H9 (cell line): ENCODE results near the gene PLEKHJ1. TPM values are rescaled to one million over a fixed set of nuclear protein-coding genes. Genes with fewer than 3 reads are reported as not detected.
A peak's percentile ranks its signal among the peaks of the same experiment; 100 is the strongest.

Source experiments
- DNase-seq: peaks from one replicate; pipeline ENCODE4 v3.0.0-alpha.2; 2017
- H2AFZ ChIP-seq: one replicate; pipeline ENCODE4 v1.6.1; 2013; ENCODE audit warnings: mild to moderate bottlenecking, low read length, control low read depth, moderate library complexity
- H2AK5ac ChIP-seq: 2 replicates; pipeline ENCODE4 v1.6.1; 2013; ENCODE audit warnings: low read length, control low read depth, mixed read lengths; ENCODE audit not compliant: insufficient read length
- H2BK120ac ChIP-seq: one replicate; pipeline ENCODE4 v1.6.1; 2013; ENCODE audit warnings: low read depth, mild to moderate bottlenecking, low read length, control low read depth, inconsistent platforms; ENCODE audit not compliant: poor library complexity, severe bottlenecking
- H2BK12ac ChIP-seq: 2 replicates; pipeline ENCODE4 v1.6.1; 2013; ENCODE audit warnings: low read length, control low read depth, mixed read lengths, low read depth; ENCODE audit not compliant: insufficient read length
- H2BK15ac ChIP-seq: 2 replicates; pipeline ENCODE4 v1.6.1; 2013; ENCODE audit warnings: low read depth, low read length, control low read depth
- H2BK20ac ChIP-seq: one replicate; pipeline ENCODE4 v1.6.1; 2013; ENCODE audit warnings: low read depth, mild to moderate bottlenecking, low read length, control low read depth, inconsistent platforms; ENCODE audit not compliant: poor library complexity, severe bottlenecking
- H2BK5ac ChIP-seq: 2 replicates; pipeline ENCODE4 v1.6.1; 2013; ENCODE audit warnings: low read length, control low read depth, mixed read lengths; ENCODE audit not compliant: insufficient read length
- H3K14ac ChIP-seq: 2 replicates; pipeline ENCODE4 v1.6.1; 2013; ENCODE audit warnings: low read length, control low read depth; ENCODE audit not compliant: insufficient read depth
- H3K18ac ChIP-seq: 2 replicates; pipeline ENCODE4 v1.6.1; 2013; ENCODE audit warnings: low read depth, mild to moderate bottlenecking, mixed read lengths, low read length, control low read depth; ENCODE audit not compliant: insufficient read length
- H3K23ac ChIP-seq: 2 replicates; pipeline ENCODE4 v1.6.1; 2013; ENCODE audit warnings: low read length, control low read depth, mixed read lengths, low read depth; ENCODE audit not compliant: insufficient read length
- H3K23me2 ChIP-seq: 2 replicates; pipeline ENCODE4 v1.6.1; 2013; ENCODE audit warnings: low read depth, mild to moderate bottlenecking, mixed read lengths, low read length, control low read depth; ENCODE audit not compliant: insufficient read length, poor library complexity, severe bottlenecking
- H3K27ac ChIP-seq: 2 replicates; pipeline ENCODE4 v1.5.1; 2013; ENCODE audit warnings: low read length, control low read depth, mixed read lengths, low read depth; ENCODE audit not compliant: insufficient read length
- H3K27me3 ChIP-seq: 2 replicates; pipeline ENCODE4 v1.6.1; 2013; ENCODE audit warnings: low read length, control low read depth, inconsistent platforms; ENCODE audit not compliant: insufficient read depth
- H3K4ac ChIP-seq: 2 replicates; pipeline ENCODE4 v1.6.1; 2013; ENCODE audit warnings: low read depth, mild to moderate bottlenecking, control low read depth, inconsistent platforms, low read length, moderate library complexity
- H3K4me1 ChIP-seq: 2 replicates; pipeline ENCODE4 v1.6.1; 2013; ENCODE audit warnings: low read length, control low read depth, inconsistent platforms; ENCODE audit not compliant: insufficient read depth
- H3K4me2 ChIP-seq: 2 replicates; pipeline ENCODE4 v1.6.1; 2013; ENCODE audit warnings: low read length, control low read depth, mixed read lengths; ENCODE audit not compliant: insufficient read length, insufficient read depth
- H3K56ac ChIP-seq: 2 replicates; pipeline ENCODE4 v1.6.1; 2013; ENCODE audit warnings: low read depth, mild to moderate bottlenecking, mixed read lengths, low read length, control low read depth; ENCODE audit not compliant: insufficient read length
- H3K79me1 ChIP-seq: 2 replicates; pipeline ENCODE4 v1.6.1; 2013; ENCODE audit warnings: low read depth, mild to moderate bottlenecking, moderate library complexity, low read length, control low read depth, inconsistent platforms; ENCODE audit not compliant: insufficient read depth, poor library complexity, severe bottlenecking
- H3K79me2 ChIP-seq: 2 replicates; pipeline ENCODE4 v1.6.1; 2013; ENCODE audit warnings: low read length, control low read depth, inconsistent platforms; ENCODE audit not compliant: insufficient read depth
- H3K9ac ChIP-seq: 2 replicates; pipeline ENCODE4 v1.6.1; 2013; ENCODE audit warnings: low read length, control low read depth, mixed read lengths; ENCODE audit not compliant: insufficient read length; ENCODE audit errors: extremely low read depth
- H3K9me3 ChIP-seq: one replicate; pipeline ENCODE4 v1.6.1; 2013; ENCODE audit warnings: low read depth, low read length, inconsistent platforms; ENCODE audit not compliant: control insufficient read depth
- H3T11ph ChIP-seq: one replicate; pipeline ENCODE4 v1.6.1; 2013; ENCODE audit warnings: mild to moderate bottlenecking, low read length, control low read depth, inconsistent platforms
- H4K20me1 ChIP-seq: one replicate; pipeline ENCODE4 v1.6.1; 2013; ENCODE audit not compliant: control insufficient read depth, insufficient read length, insufficient read depth
- H4K5ac ChIP-seq: 2 replicates; pipeline ENCODE4 v1.6.1; 2013; ENCODE audit warnings: low read depth, mild to moderate bottlenecking, mixed read lengths, low read length, control low read depth; ENCODE audit not compliant: insufficient read length
- H4K8ac ChIP-seq: replicated peaks from 2 replicates; pipeline ENCODE4 v1.6.1; 2013; ENCODE audit warnings: low read length, control low read depth, mixed read lengths, low read depth; ENCODE audit not compliant: insufficient read length
- H4K91ac ChIP-seq: 2 replicates; pipeline ENCODE4 v1.6.1; 2013; ENCODE audit warnings: low read depth, mild to moderate bottlenecking, moderate library complexity, mixed read lengths, low read length, control low read depth; ENCODE audit not compliant: insufficient read length
- H3K27ac Mint-ChIP-seq, 3 experiments: 2 replicates in 2 of 3; 3 replicates in 1 of 3; pipeline ENCODE4 v1.8.0; 2020 to 2021; ENCODE audit warnings: mixed read lengths in 3 of 3, mild to moderate bottlenecking in 1 of 3, moderate library complexity in 1 of 3
- H3K27me3 Mint-ChIP-seq: 2 replicates; pipeline ENCODE4 v1.8.0; 2021; ENCODE audit warnings: low read depth, mild to moderate bottlenecking, moderate library complexity, mixed read lengths
- H3K36me3 Mint-ChIP-seq, 3 experiments: 2 replicates in 2 of 3; 3 replicates in 1 of 3; pipeline ENCODE4 v1.8.0; 2020 to 2021; ENCODE audit warnings: low read depth in 3 of 3, mixed read lengths in 3 of 3; ENCODE audit not compliant: insufficient read depth in 1 of 3
- H3K4me1 Mint-ChIP-seq, 2 experiments: 2 replicates each; pipeline ENCODE4 v1.8.0; 2020; ENCODE audit warnings: mixed read lengths in 2 of 2
- H3K4me3 Mint-ChIP-seq, 2 experiments: 2 replicates in 1 of 2; 3 replicates in 1 of 2; pipeline ENCODE4 v1.8.0; 2020 to 2021; ENCODE audit warnings: mild to moderate bottlenecking in 2 of 2, mixed read lengths in 2 of 2, moderate library complexity in 1 of 2
- H3K9me3 Mint-ChIP-seq, 2 experiments: 2 replicates in 1 of 2; 3 replicates in 1 of 2; pipeline ENCODE4 v1.8.0; 2020; ENCODE audit warnings: mild to moderate bottlenecking in 2 of 2, mixed read lengths in 2 of 2, moderate library complexity in 1 of 2
- WGBS: extraction: QIAGEN DNeasy Blood & Tissue Kit; methylation state at CpG from one replicate; pipeline ENCODE4 v1.1.7; 2013; ENCODE audit warnings: missing lambda C conversion rate, low lambda C conversion rate, mixed read lengths; ENCODE audit not compliant: insufficient read length; ENCODE audit errors: extremely low coverage; 5-methylcytosine and 5-hydroxymethylcytosine counted together
- total RNA-seq: library from RNA; stranded (reverse); gene quantifications from 2 replicates; pipeline ENCODE4 v1.2.1, GENCODE V29; 2021
- TF ChIP-seq, protein P1 (sequence below): fragments of 200-600 bp; sonication (generic); conservative IDR thresholded peaks from 3 replicates; pipeline ENCODE4 v1.8.0; 2021; ENCODE audit warnings: antibody characterized with exemption, mild to moderate bottlenecking

PLEKHJ1 gene
- total RNA-seq, 1 experiment from 2014 or later = 139 TPM

DNA sequence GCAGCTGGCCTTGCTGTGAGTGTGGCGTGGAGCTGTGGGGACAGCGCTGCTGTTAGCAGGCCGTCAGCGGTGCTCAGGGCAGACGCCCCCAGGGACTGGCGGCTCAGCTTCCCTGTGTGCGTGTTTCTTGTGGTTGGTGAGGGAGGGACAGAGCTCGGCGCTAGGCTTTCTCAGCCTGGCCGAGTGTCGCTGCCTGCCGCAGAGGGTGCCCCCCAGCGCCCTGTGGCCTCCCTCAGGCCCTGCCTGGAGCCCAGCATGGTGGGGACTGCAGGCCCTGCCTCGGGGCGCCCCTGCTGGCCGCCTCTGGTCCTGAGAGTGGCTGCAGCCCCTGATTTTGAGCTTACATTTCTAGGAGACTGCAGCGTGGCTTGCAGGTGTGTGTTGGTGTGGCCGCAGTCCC is 36.9 kb downstream of the PLEKHJ1 start:
- Histone ChIP-seq H3K9ac (no peak overlapping the region), H2BK15ac (no peak overlapping the region), H3K27ac (no peak overlapping the region), H3K9me3 (no peaks in the 10 kb centered on the region), H3K4ac (no peak overlapping the region), H2AFZ (no peak overlapping the region), H3K4me1 (no peaks in the 10 kb centered on the region), H3K4me2 (no peak overlapping the region), H3K23me2 (no peaks in the 10 kb centered on the region), H4K91ac (no peak overlapping the region), H2BK120ac (no peak overlapping the region), H3K23ac (no peak overlapping the region), H3K56ac (no peak overlapping the region), H2BK12ac (no peak overlapping the region), H4K5ac (no peak overlapping the region), H4K8ac (no peak overlapping the region), H3K79me1 (no peaks in the 10 kb centered on the region), H4K20me1 (peaks cover 5% of the 10 kb centered on the region), H3K18ac (no peak overlapping the region), H2AK5ac (no peak overlapping the region), H2BK5ac (no peak overlapping the region), H3K79me2 (peaks cover 2% of the 10 kb centered on the region; the same call in 1 of the 2 replicates), H3K14ac (no peak overlapping the region; the same call in 1 of the 2 replicates), H3K27me3 (no peaks in the 10 kb centered on the region), H2BK20ac (no peak overlapping the region), H3T11ph (no peak overlapping the region)
- Mint-ChIP-seq H3K27me3 (no peaks in the 10 kb centered on the region; the same call in 1 of the 2 replicates), H3K27ac (peak overlapping the region; percentile 71 to 90 (median 89); a peak in 6 of 7 replicates), H3K4me3 (peak overlapping the region in 1 of 2 experiments; percentile 20; a peak in 1 of 5 replicates), H3K9me3 (peaks cover 0 to 8% of the 10 kb centered on the region in 2 experiments; a peak in 1 of 5 replicates), H3K4me1 (peaks cover 3 to 6% of the 10 kb centered on the region in 2 experiments; a peak in 3 of 4 replicates), H3K36me3 (peaks cover 14 to 33% (median 33%) of the 10 kb centered on the region in 3 experiments)
- WGBS = no CpG with 5 or more reads among the region's 18 CpGs
- peak; percentile 80 for DNase-seq
- TF ChIP-seq, protein P1, sequence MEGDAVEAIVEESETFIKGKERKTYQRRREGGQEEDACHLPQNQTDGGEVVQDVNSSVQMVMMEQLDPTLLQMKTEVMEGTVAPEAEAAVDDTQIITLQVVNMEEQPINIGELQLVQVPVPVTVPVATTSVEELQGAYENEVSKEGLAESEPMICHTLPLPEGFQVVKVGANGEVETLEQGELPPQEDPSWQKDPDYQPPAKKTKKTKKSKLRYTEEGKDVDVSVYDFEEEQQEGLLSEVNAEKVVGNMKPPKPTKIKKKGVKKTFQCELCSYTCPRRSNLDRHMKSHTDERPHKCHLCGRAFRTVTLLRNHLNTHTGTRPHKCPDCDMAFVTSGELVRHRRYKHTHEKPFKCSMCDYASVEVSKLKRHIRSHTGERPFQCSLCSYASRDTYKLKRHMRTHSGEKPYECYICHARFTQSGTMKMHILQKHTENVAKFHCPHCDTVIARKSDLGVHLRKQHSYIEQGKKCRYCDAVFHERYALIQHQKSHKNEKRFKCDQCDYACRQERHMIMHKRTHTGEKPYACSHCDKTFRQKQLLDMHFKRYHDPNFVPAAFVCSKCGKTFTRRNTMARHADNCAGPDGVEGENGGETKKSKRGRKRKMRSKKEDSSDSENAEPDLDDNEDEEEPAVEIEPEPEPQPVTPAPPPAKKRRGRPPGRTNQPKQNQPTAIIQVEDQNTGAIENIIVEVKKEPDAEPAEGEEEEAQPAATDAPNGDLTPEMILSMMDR = peak; percentile 75
